Liver (tissue), 9 donors: ENCODE data around the gene IGLL5. TPM values are rescaled to one million over a fixed set of nuclear protein-coding genes. Genes with fewer than 3 reads are reported as not detected.

Experiments used
- DNase-seq: peaks from one replicate; pipeline ENCODE4 v3.0.0-alpha.2; 2017; ENCODE audit warnings: low spot score
- H3K27ac ChIP-seq, 2 donors: one replicate each; pipeline ENCODE4 v1.7.0; 2013; ENCODE audit warnings: inconsistent platforms in 2 of 2, low read length in 2 of 2, control low read depth in 1 of 2, low read depth in 1 of 2, mild to moderate bottlenecking in 1 of 2
- H3K27me3 ChIP-seq, 4 donors: one replicate each; pipeline versions ENCODE4 v1.6.1 to v1.7.0; 2013; ENCODE audit warnings: low read length in 3 of 4, inconsistent platforms in 1 of 4, mild to moderate bottlenecking in 1 of 4, moderate library complexity in 1 of 4; ENCODE audit not compliant: control insufficient read depth in 4 of 4, insufficient read depth in 4 of 4
- H3K36me3 ChIP-seq, 4 donors: one replicate each; pipeline versions ENCODE4 v1.6.1 to v1.7.0; 2013; ENCODE audit warnings: low read length in 3 of 4, mild to moderate bottlenecking in 3 of 4, low read depth in 1 of 4, moderate library complexity in 1 of 4; ENCODE audit not compliant: control insufficient read depth in 4 of 4, insufficient read depth in 3 of 4
- H3K4me1 ChIP-seq, 4 donors: one replicate each; pipeline versions ENCODE4 v1.6.1 to v1.7.0; 2013; ENCODE audit warnings: low read length in 3 of 4, mild to moderate bottlenecking in 3 of 4, moderate library complexity in 1 of 4; ENCODE audit not compliant: control insufficient read depth in 4 of 4, insufficient read depth in 4 of 4
- H3K4me3 ChIP-seq, 3 donors: one replicate each; pipeline versions ENCODE4 v1.6.1 to v1.7.0; 2013; ENCODE audit warnings: low read length in 3 of 3, control low read depth in 1 of 3, low read depth in 1 of 3, mild to moderate bottlenecking in 1 of 3
- H3K9ac ChIP-seq, 2 donors: one replicate each; pipeline ENCODE4 v1.7.0; 2013; ENCODE audit warnings: low read length in 2 of 2, mild to moderate bottlenecking in 2 of 2, moderate library complexity in 2 of 2, control low read depth in 1 of 2, low read depth in 1 of 2
- H3K9me3 ChIP-seq, 4 donors: one replicate each; pipeline versions ENCODE4 v1.6.1 to v1.7.0; 2013; ENCODE audit warnings: low read length in 3 of 4; ENCODE audit not compliant: control insufficient read depth in 4 of 4
- ATF3 ChIP-seq: IDR thresholded peaks from 2 replicates; pipeline ENCODE4 v1.6.1; 2016; ENCODE audit warnings: antibody characterized with exemption
- EGR1 ChIP-seq, 2 donors: IDR thresholded peaks; 2 replicates each; pipeline ENCODE4 v1.6.1; 2016 to 2018; ENCODE audit warnings: antibody characterized with exemption in 2 of 2, low read depth in 2 of 2
- FOXA1 ChIP-seq: IDR thresholded peaks from 2 replicates; pipeline ENCODE4 v1.6.1; 2016; ENCODE audit warnings: antibody characterized with exemption
- FOXA2 ChIP-seq: IDR thresholded peaks from 2 replicates; pipeline ENCODE4 v1.6.1; 2016; ENCODE audit warnings: antibody characterized with exemption
- GABPA ChIP-seq, 2 donors: IDR thresholded peaks in 1 of 2; conservative IDR thresholded peaks in 1 of 2; 2 replicates each; pipeline ENCODE4 v1.6.1; 2016; ENCODE audit warnings: antibody characterized with exemption in 2 of 2, mild to moderate bottlenecking in 1 of 2, moderate library complexity in 1 of 2
- HNF4A ChIP-seq, 2 donors: conservative IDR thresholded peaks; 2 replicates each; pipeline ENCODE4 v1.6.1; 2016; ENCODE audit warnings: antibody characterized with exemption in 2 of 2, mild to moderate bottlenecking in 2 of 2
- JUND ChIP-seq, 2 donors: IDR thresholded peaks; 2 replicates each; pipeline ENCODE4 v1.6.1; 2016; ENCODE audit warnings: antibody characterized with exemption in 2 of 2
- RAD21 ChIP-seq, 2 donors: IDR thresholded peaks; 2 replicates each; pipeline ENCODE4 v1.6.1; 2016; ENCODE audit warnings: antibody characterized with exemption in 2 of 2, mild to moderate bottlenecking in 2 of 2
- SP1 ChIP-seq: IDR thresholded peaks from 2 replicates; pipeline ENCODE4 v1.6.1; 2018; ENCODE audit warnings: antibody characterized with exemption, mild to moderate bottlenecking
- TAF1 ChIP-seq: conservative IDR thresholded peaks from 2 replicates; pipeline ENCODE4 v1.6.1; 2016; ENCODE audit warnings: antibody characterized with exemption, mild to moderate bottlenecking
- YY1 ChIP-seq: IDR thresholded peaks from 2 replicates; pipeline ENCODE4 v1.6.1; 2016; ENCODE audit warnings: antibody characterized with exemption, mild to moderate bottlenecking
- WGBS: extraction: QIAGEN DNeasy Blood & Tissue Kit; methylation state at CpG from one replicate; pipeline ENCODE4 v1.1.7; 2013; 5-methylcytosine and 5-hydroxymethylcytosine counted together
- polyA plus RNA-seq, 2 donors: library from polyadenylated mRNA; stranded (reverse) in 1 of 2; unstranded in 1 of 2; fragments of 200-250 nt in 1 of 2; fragments of >200 nt in 1 of 2; fragmentation: Nextera tagmentation in 1 of 2; extraction: Ambion mirVana in 1 of 2; gene quantifications; one replicate each; pipeline versions ENCODE4 v1.2.1 to v1.2.3, GENCODE V29; 2013 to 2015
- total RNA-seq, 2 donors: library from RNA; depleted of rRNA; stranded (reverse); fragments of >200 nt; gene quantifications; one replicate each; pipeline ENCODE4 v1.2.3, GENCODE V29; 2014
- TF ChIP-seq, protein P1 (sequence below): IDR thresholded peaks from 2 replicates; pipeline ENCODE4 v1.6.1; 2016; ENCODE audit warnings: antibody characterized with exemption
- TF ChIP-seq, protein P2 (sequence below): fragments of 150-350 bp; IDR thresholded peaks from 2 replicates; pipeline ENCODE4 v1.5.1; 2017; ENCODE audit warnings: improper control_type of control experiment, low read depth, low read length; ENCODE audit not compliant: missing input control
- TF ChIP-seq, protein P3 (sequence below): IDR thresholded peaks from 2 replicates; pipeline ENCODE4 v1.6.1; 2016; ENCODE audit warnings: antibody characterized with exemption
- TF ChIP-seq, protein P4 (sequence below): IDR thresholded peaks from 2 replicates; pipeline ENCODE4 v1.6.1; 2016; ENCODE audit warnings: antibody characterized with exemption, mild to moderate bottlenecking
- donor health status: healthy.
- donor health status: healthy.
- donor health status: healthy.
- donor health status: healthy.
- donor health status: healthy.

Gene IGLL5
- total and polyA plus RNA-seq, 4 donors: 1.3 to 13.4 (median 3.4) TPM

DNA sequence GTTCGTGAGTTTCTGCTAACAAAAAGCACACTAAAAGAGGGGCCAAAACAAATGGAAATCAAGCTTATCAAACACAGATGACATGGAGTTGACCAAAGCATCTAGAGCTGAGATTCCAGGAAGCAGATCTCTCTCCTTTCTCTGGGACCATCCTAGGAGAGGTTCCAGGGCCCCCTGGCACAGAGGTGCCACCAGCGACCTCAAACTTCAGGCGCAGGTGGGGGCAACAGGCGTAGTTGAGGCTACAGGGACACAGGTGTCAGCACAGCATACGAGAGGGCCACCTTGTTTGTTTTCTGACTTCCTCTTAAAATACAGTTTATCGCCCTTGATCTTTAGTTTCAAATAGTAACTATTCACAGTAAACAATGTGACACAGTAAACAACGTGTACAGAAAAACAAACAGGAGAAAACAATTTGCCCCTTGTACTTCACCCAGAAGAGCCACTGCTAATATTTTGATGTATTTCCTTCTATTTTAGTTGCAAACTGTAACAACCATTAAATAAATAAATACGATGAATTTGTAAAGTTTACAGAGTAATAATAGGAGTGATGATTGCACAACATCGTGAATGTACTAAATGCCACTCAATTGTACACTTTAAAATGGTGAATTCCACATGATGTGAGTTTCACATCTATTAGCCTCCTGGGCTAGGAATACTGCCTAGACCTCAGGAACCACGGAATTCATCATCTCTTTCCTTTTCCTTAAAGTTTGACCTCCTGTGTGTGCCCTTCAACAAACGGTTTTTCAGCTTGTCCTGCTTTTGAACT is 52.2 kb downstream of the IGLL5 start (continued):
- TF ChIP-seq, protein P1, sequence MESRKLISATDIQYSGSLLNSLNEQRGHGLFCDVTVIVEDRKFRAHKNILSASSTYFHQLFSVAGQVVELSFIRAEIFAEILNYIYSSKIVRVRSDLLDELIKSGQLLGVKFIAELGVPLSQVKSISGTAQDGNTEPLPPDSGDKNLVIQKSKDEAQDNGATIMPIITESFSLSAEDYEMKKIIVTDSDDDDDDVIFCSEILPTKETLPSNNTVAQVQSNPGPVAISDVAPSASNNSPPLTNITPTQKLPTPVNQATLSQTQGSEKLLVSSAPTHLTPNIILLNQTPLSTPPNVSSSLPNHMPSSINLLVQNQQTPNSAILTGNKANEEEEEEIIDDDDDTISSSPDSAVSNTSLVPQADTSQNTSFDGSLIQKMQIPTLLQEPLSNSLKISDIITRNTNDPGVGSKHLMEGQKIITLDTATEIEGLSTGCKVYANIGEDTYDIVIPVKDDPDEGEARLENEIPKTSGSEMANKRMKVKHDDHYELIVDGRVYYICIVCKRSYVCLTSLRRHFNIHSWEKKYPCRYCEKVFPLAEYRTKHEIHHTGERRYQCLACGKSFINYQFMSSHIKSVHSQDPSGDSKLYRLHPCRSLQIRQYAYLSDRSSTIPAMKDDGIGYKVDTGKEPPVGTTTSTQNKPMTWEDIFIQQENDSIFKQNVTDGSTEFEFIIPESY: no peak
- no peak for TF ChIP-seq YY1

GRCh38 chr22:22940961-22941605 is 53.5 kb downstream of the IGLL5 start:
- no peak for DNase-seq
- WGBS: 94% methylated on average over 6 of the region's 6 CpGs
- H3K9ac ChIP-seq: no peak overlapping the region

GRCh38 chr22:22941831-22942510 is 54.4 kb downstream of the IGLL5 start:
- Histone ChIP-seq H3K27me3 (no peaks in the 10 kb centered on the region), H3K9me3 (no peaks in the 10 kb centered on the region), H3K9ac (no peak overlapping the region), H3K4me1 (no peaks in the 10 kb centered on the region), H3K36me3 (no peaks in the 10 kb centered on the region), H3K4me3 (no peak overlapping the region), H3K27ac (no peak overlapping the region)
- no peak for DNase-seq
- WGBS: 87% methylated on average over 6 of the region's 6 CpGs
- TF ChIP-seq, protein P2, sequence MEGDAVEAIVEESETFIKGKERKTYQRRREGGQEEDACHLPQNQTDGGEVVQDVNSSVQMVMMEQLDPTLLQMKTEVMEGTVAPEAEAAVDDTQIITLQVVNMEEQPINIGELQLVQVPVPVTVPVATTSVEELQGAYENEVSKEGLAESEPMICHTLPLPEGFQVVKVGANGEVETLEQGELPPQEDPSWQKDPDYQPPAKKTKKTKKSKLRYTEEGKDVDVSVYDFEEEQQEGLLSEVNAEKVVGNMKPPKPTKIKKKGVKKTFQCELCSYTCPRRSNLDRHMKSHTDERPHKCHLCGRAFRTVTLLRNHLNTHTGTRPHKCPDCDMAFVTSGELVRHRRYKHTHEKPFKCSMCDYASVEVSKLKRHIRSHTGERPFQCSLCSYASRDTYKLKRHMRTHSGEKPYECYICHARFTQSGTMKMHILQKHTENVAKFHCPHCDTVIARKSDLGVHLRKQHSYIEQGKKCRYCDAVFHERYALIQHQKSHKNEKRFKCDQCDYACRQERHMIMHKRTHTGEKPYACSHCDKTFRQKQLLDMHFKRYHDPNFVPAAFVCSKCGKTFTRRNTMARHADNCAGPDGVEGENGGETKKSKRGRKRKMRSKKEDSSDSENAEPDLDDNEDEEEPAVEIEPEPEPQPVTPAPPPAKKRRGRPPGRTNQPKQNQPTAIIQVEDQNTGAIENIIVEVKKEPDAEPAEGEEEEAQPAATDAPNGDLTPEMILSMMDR: no peak
- no peak for TF ChIP-seq FOXA1
- no peak for TF ChIP-seq YY1
- TF ChIP-seq FOXA2: no peak
- no peak for TF ChIP-seq RAD21 (IDR thresholded peaks at IDR 0.05)
- TF ChIP-seq, protein P3, sequence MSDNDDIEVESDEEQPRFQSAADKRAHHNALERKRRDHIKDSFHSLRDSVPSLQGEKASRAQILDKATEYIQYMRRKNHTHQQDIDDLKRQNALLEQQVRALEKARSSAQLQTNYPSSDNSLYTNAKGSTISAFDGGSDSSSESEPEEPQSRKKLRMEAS: no peak
- TF ChIP-seq, protein P4, sequence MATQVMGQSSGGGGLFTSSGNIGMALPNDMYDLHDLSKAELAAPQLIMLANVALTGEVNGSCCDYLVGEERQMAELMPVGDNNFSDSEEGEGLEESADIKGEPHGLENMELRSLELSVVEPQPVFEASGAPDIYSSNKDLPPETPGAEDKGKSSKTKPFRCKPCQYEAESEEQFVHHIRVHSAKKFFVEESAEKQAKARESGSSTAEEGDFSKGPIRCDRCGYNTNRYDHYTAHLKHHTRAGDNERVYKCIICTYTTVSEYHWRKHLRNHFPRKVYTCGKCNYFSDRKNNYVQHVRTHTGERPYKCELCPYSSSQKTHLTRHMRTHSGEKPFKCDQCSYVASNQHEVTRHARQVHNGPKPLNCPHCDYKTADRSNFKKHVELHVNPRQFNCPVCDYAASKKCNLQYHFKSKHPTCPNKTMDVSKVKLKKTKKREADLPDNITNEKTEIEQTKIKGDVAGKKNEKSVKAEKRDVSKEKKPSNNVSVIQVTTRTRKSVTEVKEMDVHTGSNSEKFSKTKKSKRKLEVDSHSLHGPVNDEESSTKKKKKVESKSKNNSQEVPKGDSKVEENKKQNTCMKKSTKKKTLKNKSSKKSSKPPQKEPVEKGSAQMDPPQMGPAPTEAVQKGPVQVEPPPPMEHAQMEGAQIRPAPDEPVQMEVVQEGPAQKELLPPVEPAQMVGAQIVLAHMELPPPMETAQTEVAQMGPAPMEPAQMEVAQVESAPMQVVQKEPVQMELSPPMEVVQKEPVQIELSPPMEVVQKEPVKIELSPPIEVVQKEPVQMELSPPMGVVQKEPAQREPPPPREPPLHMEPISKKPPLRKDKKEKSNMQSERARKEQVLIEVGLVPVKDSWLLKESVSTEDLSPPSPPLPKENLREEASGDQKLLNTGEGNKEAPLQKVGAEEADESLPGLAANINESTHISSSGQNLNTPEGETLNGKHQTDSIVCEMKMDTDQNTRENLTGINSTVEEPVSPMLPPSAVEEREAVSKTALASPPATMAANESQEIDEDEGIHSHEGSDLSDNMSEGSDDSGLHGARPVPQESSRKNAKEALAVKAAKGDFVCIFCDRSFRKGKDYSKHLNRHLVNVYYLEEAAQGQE: no peak
- TF ChIP-seq ATF3: no peak
- TF ChIP-seq JUND (IDR thresholded peaks at IDR 0.05): no peak
- no peak for TF ChIP-seq GABPA (IDR thresholded peaks at IDR 0.05 in 1 of 2, conservative IDR thresholded peaks at IDR 0.05 in 1 of 2)
- no peak for TF ChIP-seq SP1
- TF ChIP-seq HNF4A (conservative IDR thresholded peaks at IDR 0.05): no peak
- no peak for TF ChIP-seq TAF1

More at GRCh38 chr22:22940961-22941605, 53.5 kb downstream of the IGLL5 start:
- no peak overlapping the region for H3K4me3 ChIP-seq
- H3K4me1 ChIP-seq: no peaks in the 10 kb centered on the region
- no peak overlapping the region for H3K27ac ChIP-seq
- no peaks in the 10 kb centered on the region for H3K9me3 ChIP-seq
- H3K27me3 ChIP-seq: no peaks in the 10 kb centered on the region
- H3K36me3 ChIP-seq: no peaks in the 10 kb centered on the region
- TF ChIP-seq YY1: no peak
- no peak for TF ChIP-seq EGR1 (IDR thresholded peaks at IDR 0.05; ENCODE audit: low read depth in 2 of 2)
- TF ChIP-seq HNF4A (conservative IDR thresholded peaks at IDR 0.05): no peak
- no peak for TF ChIP-seq RAD21 (IDR thresholded peaks at IDR 0.05)
